Measurements from ENCODE around the gene CDS1.
A peak's percentile ranks its signal among the peaks of the same experiment; 100 is the strongest.
"Not testable (repeated sequence)": the region's sequence is repeated elsewhere in the genome, so short reads cannot be mapped to it uniquely, and the experiment has no call there.

Gene CDS1

DNA sequence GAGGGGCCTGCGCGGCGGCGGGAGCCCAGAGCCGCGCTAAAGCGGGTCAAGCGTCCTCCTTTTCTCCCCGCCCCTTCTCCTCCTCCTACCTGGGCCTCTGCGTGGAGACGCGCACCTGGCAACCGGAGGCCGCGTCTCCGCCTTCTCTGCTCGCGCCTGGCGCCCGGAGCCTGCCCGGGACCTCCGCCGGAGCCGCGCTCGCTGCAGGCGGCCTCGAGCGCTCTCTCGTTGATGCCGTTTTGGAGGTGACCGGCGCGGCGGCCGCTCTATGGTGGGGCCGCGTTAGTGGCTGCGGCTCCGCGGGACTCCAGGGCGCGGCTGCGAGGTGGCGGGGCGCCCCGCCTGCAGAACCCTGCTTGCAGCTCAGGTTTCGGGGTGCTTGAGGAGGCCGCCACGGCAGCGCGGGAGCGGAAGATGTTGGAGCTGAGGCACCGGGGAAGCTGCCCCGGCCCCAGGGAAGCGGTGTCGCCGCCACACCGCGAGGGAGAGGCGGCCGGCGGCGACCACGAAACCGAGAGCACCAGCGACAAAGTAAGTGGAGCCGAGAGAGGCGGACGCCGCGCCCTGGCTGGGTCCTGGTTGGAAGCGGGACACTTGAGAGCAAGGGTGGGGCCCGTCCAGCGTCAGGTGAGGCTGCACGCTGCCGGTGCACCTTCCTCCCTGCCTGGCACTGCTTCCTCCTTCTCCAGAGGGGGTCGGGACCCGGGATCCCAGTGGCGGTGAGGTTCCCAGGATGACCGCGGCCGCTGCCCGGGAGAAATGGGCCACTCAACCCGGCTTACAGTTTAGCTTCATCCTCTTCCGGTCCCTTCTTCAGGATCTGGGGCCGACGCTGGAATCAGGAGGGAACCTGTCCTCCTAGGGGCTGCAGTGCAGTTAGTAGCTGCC is at the start of gene CDS1:
Gene CDS1, plus strand, starts transcription at position 140 of the 888 bp plus-strand sequence. Its CDS starts 275 bp downstream, at position 415.
- peak; percentile 5 for DNase-seq

DNA sequence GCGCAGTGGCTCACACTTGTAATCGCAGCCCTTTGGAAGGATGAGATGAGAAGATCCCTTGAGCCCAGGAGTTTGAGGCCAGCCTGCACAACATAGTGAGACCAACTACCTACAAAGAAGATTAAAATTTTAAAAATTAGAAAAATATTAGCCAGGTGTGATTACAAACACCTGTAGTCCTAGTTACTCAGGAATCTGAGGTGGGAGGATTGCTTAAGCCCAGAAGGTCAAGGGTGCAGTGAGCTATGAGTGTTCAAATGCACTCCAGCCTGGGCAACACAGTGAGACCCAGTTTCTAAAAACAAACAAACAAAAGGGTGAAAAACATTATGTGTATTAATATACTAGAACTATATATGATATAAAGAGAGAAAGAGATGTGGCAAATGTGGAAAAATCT is 47.0 kb upstream of the CDS1 start:
- no peak for DNase-seq

DNA sequence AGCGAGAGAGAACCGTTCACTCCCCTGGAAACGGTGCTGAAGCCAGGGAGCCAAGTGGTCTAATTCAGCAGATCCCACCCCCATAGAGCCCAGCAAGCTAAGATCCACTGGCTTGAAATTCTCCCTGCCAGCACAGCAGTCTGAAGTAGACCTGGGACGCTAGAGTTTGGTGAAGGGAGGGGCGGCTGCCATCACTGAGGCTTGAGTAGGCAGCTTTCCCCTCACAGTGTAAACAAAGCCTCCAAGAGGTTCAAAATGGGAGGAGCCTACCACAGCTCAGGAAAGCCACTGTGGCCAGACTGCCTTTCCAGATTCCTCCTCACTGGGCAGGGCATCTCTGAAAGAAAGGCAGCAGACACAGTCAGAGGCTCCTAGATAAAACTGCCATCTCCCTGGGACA is 37.8 kb upstream of the CDS1 start:
- DNase-seq: no peak

DNA sequence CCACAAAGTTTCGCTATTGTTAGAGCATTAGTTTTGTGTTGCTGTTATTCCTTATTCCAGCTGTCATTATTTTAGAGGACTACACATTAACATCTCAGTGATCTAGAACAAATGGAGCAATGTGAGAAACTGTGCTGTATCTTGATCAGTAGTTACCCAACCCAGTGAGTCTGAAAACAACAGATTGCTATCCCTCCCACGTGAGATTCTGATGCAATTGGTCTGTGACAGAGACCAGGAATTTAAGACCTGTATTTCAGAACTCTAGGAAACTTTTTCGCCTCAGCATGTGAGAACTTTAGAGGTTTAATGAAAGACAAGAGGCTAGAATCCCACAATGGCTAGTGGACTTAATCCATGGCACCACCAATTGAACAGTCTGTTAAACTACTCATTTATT is 35.7 kb upstream of the CDS1 start:
- no peak for DNase-seq

DNA sequence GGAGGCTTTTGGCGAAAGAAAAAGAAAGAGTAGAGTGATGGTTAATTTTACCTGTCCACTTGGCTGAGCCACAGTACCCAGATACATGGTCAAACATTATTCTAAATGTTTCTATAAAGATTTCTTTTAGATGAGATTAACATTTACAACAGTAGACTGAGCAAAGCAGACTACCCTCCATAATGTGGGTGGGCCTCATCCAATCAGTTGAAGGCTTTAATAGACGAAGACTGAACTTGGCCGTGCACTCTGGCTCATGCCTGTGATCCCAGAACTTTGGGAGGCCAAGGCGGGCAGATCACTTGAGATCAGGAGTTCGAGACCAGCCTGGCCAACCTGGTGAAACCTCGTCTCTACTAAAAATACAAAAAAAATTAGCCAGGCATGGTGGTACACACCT is 33.7 kb upstream of the CDS1 start:
- DNase-seq: not testable (repeated sequence)

DNA sequence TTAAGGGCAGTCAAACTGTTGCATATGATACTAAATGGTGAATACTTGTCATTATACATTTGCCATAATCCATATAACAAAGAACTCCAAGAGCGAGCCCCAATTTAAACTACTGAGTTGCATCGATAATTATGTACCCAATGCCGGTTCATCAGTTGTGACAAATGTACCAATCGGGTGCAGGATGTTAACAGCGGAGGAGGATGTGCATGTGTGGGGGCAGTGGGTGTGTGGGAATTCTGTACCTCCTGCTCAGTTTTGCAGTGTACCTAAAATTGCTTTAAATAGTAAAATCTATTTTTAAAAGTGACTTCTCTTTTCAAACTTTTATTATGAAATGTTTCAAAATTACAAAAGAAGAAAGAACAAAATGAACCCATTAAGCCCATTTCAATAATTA is 20.8 kb upstream of the CDS1 start:
- no peak for DNase-seq

DNA sequence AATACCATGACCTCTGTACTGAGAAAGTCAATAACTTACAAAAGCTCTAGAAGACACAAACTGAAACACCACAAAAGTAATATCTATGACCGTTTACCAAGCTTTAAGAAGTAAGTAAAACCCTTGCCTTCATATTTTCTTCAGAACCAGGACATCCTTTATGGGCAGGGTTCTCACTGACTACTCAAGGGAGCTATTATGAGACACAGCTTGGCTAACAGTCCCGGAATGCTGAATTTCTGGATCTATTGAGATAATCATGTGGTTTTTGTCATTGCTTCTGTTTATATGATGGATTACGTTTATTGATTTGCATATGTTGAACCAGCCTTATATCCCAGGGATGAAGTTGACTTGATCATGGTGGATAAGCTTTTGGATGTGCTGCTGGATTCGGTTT is 19.9 kb upstream of the CDS1 start:
- DNase-seq: no peak

DNA sequence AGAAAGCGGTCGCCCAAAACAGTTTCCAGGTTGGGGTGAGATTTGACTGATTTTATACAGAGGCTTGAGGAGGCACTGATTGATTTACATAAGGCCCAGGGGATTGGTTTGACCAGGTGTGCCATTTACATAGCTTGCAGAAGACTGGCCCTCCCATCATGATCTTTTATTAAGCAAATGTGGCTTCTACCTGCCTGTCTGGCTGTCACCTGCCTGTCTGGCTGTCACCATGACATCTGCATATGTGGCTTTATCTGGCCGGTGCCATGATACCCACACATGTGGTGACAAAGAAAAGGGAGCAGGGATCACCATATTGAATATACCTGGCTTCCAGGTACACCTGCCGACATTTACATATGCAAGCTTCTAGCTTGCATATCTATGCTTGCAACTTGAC is 17.0 kb upstream of the CDS1 start:
- no peak for DNase-seq

DNA sequence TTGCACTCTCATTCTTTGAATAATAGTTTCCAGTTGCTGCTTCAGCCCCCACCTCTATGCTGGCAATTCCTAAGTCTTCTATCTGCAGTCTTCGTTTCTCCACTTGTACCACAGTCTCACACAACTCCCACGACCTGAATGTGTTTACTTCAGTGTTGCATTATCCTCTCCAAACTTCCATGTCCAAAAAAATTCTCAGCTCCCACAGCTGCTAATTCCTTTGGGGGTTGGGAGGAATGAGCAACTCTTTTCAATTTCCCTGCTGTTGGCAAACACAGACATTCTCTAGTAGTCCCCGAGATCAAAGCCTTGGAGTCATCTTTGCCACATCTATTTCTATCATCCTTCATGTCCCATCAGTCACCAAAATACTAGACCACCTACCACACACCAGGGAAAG is 14.4 kb upstream of the CDS1 start:
- DNase-seq: no peak

DNA sequence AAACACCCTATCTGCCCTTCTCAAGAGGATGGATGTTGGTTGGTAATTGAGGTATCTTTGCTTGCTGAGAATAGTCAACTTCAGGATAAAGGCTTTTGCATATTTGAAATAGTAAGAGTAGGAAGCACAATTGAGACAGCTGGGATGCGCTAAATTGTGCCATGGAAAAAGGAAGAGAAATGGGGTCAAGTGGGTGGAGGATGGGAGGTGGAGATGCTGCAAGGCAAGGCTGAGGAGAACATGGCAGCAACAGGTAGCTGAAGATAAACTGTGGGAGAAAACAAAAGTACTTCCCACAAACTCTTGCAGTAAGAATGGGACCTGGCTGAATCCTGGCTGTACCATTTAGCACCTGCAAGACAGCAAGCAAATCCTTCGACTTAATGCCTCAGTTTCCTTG is 13.9 kb upstream of the CDS1 start:
- DNase-seq: no peak

DNA sequence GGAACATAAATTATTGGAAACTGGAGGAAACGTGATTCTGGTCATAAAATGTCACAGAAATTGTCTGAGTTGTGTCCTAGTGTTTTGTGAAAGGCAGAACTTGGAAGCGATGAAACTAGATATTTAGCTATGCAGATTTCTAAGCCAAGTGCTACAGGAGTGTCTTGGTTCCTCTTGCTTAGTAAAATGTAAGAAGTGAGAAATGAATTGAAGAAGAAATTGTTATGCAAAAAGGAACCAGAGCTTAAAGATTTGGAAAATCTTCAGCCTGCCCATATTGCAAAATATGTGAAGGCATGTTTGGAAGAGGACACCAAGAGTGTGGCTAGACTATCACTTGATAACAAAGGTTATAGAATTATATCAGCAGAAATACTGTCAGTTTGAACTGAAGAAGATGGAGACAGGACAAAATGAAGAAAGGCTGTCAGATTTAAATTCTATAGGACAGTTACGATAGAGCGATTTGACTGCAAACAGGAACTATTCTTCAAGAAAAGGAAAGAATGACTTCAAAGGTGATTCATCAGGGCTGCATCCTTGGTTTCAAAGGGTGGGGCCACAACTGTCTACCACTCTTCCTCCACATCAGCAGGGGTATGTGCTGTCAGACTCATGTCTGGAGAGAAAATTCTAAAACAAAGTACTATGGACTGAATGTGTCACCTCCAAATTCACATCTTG is 9.4 kb upstream of the CDS1 start:
- DNase-seq: peak; percentile 17

DNA sequence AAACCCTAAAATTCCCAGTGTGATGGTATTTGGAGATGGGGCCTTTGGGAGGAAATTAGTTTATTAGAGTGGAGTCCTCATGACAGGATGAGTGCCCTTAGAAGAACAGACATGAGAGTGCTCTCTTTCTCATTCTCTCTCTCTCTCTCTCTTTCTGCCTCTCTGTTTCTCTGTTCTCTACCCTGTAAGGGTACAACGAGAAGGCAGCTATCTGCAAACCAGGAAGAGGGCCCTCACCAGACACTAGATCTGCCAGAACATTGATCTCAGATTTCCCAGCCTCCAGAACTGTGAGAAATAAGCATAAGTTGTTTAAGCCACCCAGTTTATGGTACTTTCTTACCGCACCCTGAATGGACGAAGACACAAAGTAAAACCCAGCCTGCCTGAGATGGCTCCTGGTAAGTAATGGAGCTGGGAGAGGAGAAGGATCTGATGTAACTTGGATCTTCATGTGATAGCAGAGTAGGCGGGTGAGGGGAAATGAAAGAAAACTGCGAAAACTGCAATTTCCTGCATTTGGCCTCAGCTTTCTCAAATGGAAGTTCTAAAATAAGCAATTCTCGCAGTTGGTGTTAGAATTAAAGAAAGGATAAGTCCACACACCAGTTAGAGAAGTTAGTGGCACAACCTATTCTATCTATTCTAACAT is 8.7 kb upstream of the CDS1 start:
- DNase-seq: no peak

DNA sequence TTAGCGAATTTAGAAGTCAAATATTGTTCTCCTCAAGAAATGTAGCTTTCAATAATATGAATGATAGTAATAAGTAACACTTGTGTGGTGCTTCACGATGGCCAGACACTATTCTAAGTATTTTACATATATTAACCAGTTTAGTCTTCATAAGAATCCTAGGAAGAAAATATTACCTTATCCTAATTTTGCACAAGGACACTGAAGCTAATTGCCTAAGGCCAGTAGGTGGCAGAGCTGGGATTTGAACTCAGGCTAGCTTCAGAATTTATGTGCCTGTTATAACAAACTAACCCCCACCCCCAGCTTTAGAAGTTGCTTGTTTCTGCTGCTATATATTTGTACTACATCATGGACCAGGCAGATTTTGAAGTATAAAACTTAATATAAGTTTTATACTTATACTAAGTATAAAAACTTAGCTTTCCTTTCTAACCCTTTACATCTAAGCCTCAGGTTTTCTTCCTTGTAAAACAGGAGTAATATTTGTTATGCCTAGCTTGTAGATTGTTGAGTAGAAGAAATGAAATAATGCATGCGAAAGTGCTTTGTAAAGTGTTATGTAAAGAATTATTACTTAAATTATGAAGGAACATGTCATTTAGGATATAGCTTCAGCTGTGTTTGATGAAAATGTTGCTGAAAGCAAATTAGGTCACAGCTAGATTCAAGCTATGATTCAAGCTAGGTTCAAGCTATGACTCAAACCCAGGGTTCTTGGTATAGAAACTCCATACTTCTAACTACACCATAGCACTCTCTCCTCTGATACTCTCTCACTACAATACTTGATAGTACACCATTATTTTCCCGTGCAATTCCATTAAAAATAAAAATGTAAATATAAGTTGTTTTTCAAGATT is 4.2 kb upstream of the CDS1 start:
- peak; percentile 43 for DNase-seq

DNA sequence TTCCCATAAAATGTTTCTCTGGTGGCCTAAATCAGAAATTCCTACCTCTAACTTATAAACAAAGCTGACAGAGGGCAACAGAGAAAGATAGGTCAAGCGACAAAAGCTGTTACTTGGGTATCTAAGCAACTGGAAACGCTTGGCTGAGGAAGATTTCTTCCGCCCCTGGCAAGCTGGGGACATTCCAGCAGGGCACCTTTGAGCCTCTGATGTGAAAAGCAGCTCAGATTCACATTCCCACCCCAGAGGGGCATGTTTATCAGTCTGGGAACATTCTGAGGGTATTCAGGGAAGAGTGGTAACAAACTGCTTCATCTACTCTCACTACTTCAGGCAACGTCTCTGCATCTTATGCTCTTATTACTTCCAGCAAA is 3.5 kb upstream of the CDS1 start:
- no peak for DNase-seq

DNA sequence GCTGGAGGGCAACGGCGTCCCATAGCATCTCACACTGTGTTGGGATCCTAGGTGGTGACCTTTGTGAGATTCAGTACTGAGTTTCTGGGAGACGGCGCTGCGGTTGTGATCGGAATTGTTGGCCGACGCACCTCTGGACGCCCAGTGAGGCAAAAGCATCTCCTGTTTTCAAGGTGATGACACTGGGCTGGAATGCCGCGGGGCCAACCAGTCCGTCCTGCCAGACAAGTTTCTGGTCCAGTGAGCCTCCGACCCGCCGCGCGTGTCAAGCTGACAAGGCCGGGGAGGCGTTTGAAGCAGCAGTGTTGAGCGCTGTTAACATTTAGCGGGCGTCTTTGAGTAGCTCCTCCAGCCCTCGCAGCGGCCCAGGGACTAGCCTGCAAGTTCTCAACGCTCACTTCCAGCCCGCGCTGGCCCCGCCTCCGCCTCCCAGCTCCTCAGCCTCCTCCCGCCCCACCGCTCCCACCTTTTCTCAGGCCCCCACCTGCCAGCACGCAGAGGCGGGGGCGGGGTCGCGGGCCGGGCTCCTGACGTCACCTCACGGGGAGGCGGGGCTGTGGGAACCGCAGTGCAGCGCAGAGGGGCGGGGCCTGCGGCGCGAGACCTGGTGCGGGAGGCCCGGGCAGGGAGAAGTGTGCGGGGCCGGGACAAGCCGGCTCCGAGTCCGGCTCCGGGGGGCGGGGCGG is 482 bp upstream of the CDS1 start:
- peak; percentile 45 for DNase-seq

DNA sequence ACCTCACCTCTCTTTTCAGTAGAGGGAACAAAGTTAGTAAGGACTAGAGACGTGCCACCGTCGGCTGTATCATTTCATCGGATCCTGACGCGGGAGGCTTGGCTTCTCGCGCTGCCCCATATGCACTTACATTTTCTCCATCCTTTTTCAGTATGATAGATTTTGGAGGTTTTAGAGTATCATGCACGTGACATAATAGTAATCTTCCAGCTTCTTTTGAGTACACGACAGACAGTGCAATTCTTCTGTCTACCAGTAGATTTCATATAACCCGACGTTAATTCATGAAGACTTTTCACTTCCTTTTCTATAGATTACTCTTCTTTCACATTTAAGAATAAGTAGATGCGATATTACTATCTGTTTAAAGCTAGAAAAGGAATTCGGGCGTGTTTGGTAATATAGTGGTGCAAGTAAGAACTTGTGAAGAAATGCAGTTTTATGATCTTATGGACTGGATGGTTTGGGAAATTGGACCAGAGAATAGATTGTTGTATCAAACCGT is 1.0 kb downstream of the CDS1 start:
- no peak for DNase-seq

DNA sequence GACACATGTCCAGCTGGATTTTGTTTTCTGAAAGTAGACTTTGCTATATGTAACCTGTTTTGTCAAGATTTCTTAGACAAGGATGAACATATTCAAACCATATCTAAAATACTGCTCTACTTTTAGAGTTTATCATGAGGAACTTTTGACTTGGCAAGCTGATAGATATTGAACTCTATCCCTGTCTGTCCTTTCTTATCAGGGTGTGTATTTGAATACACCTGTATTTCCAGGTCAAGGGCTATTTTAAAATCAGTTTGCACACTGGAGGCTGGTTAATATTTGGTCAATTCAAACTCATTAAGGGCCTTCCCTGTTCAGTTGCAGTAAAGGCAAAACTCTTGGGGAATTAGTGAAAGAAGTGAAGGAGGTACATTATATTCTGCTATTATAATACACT is 2.3 kb downstream of the CDS1 start:
- no peak for DNase-seq

DNA sequence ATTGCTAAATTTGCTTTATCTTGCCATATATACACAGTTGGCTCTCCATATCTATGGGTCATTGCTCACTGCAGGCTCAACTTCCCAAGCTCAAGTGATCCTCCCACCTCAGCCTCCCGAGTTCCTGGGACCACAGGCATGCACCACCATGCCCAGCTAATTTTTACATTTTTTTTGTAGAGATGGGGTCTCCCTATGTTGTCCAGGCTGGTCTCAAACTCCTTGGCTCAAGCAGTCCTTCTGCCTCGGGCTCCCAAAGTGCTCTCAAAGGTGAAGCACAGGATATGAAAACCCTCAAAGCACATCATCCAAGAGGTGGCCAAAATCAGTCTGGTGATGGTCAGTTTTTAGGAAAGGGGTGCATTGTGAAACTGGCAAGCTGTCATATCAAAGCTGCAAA is 11.8 kb downstream of the CDS1 start:
- no peak for DNase-seq

DNA sequence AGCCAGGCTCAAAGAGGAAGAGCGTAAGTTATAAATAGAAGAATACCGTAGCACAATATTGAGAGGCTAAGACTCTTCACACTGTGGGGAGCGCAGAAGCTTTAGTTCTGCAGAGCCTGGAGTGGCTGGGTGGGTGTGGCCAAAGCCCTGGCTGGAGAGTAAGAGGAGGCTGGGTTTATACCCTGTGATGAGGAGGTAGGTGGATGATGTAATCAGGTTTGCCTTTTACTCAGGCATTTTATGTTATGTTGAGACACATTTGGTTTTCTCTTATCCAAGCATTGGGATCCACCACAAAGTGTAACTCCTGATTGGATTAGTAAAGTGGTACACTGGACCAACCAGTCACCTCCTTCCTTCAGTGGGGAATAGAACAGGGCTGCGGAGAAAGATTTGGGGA is 13.9 kb downstream of the CDS1 start:
- DNase-seq: peak; percentile 14

DNA sequence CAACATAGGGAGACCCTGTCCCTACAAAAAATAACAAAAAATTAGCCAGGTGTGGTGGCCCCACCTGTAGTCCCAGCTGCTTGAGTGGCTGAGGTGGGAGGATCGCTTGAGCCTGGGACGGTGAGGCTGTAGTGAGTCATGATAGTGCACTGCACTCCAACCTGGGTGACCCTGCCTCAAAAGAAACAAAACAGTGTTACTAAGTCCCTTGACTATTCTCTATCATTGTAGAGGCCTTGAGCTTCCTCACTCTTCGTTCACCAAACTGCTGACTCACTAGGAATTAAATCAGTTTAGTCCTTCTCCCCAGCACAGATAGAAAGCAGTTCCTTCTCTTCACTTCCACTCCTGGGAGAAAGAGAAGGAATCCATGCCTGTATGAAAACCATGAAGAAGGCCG is 14.5 kb downstream of the CDS1 start:
- DNase-seq: no peak

DNA sequence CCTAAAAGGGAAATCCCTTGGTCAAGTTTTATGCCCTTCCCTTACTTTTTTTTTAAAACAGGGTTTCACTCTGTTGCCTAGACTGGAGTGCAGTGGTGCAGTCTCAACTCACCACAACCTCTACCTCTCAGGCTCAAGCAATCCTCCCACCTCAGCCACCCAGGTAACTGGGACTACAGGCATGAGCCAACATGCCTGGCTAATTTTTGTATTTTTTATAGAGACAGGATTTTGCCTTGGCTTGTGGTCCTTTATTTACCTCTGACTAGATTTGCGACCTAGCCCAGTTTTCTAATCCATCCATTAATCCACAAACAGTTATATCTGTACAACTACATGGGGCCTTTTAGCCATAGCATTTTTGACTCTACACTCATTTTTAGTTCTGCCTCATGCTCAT is 23.7 kb downstream of the CDS1 start:
- DNase-seq: no peak

DNA sequence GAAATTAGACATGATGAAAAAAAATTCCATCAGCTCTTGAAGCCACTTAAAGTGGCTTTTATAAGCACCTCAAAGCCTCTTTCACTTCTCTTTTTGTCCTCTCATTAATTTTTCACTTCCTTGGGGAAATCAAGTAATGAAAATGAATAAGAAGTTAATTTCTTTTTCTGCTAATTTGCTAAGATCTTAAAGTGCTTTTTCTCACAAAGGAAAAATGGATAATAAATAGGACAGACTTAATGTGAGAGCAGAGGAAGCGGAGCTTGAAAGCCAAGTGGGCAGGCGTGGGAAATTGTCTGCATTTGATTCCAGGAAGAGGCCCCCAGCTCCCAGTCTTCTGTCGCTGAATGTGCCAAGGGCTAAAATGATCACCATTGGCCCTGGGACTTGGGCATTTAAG is 28.6 kb downstream of the CDS1 start:
- no peak for DNase-seq
